Measurements from ENCODE around the gene SRSF11.

Gene SRSF11

GRCh38 chr1:70228670-70229069, 7.5 kb downstream of the SRSF11 start:
- no CpG with 5 or more reads among the region's 2 CpGs for WGBS (ENCODE audit: extremely low coverage, insufficient coverage, insufficient read length)
- Histone ChIP-seq H4K8ac (ENCODE audit: low read depth, low read length) (no peak overlapping the region), H2BK120ac (ENCODE audit: insufficient read depth, low read length, poor library complexity) (no peak overlapping the region), H3K9me3 (ENCODE audit: insufficient read depth, low read depth, low read length) (no peaks in the 10 kb centered on the region), H2BK5ac (ENCODE audit: low read depth, low read length, poor library complexity) (no peak overlapping the region), H3K14ac (ENCODE audit: low read length) (no peak overlapping the region), H3K36me3 (ENCODE audit: control insufficient read depth in 1 of 2, insufficient read depth in 2 of 2, low read length in 2 of 2) (peaks cover 6 to 16% of the 10 kb centered on the region in 2 experiments), H3K4me3 (ENCODE audit: low read depth, low read length) (no peak overlapping the region), H2BK12ac (ENCODE audit: low read length) (no peak overlapping the region), H3K23ac (ENCODE audit: low read length) (no peak overlapping the region), H4K12ac (ENCODE audit: low read depth, low read length) (no peak overlapping the region), H3K4ac (ENCODE audit: low read depth, low read length) (no peak overlapping the region), H3K79me1 (ENCODE audit: low read length) (no peaks in the 10 kb centered on the region), H3K18ac (ENCODE audit: low read length) (no peak overlapping the region), H2AK5ac (ENCODE audit: low read length) (no peak overlapping the region), H3K79me2 (ENCODE audit: control insufficient read depth, insufficient read depth, low read length, poor library complexity) (no peaks in the 10 kb centered on the region), H3K4me1 (ENCODE audit: control insufficient read depth in 1 of 2, insufficient read depth in 2 of 2, low read length in 2 of 2) (no peaks in the 10 kb centered on the region), H3K4me2 (ENCODE audit: low read length) (no peak overlapping the region), H2AFZ (ENCODE audit: insufficient read depth, low read length, poor library complexity) (no peak overlapping the region), H3K27ac (ENCODE audit: low read depth, low read length) (no peak overlapping the region), H4K91ac (ENCODE audit: low read depth, low read length) (no peak overlapping the region), H3K27me3 (ENCODE audit: insufficient read depth, low read length) (no peaks in the 10 kb centered on the region), H3K9ac (ENCODE audit: low read length) (no peak overlapping the region)
- no peak for DNase-seq

- Histone ChIP-seq H3K36me3 (ENCODE audit: control insufficient read depth in 1 of 2, insufficient read depth in 2 of 2, low read length in 2 of 2) (peaks cover 11 to 23% of the 10 kb centered on the region in 2 experiments), H2BK5ac (ENCODE audit: low read depth, low read length, poor library complexity) (no peak overlapping the region), H3K14ac (ENCODE audit: low read length) (no peak overlapping the region), H3K9ac (ENCODE audit: low read length) (no peak overlapping the region), H3K79me2 (ENCODE audit: control insufficient read depth, insufficient read depth, low read length, poor library complexity) (no peaks in the 10 kb centered on the region), H3K4ac (ENCODE audit: low read depth, low read length) (no peak overlapping the region), H4K8ac (ENCODE audit: low read depth, low read length) (no peak overlapping the region), H3K23ac (ENCODE audit: low read length) (no peak overlapping the region), H3K4me3 (ENCODE audit: low read depth, low read length) (no peak overlapping the region), H2AFZ (ENCODE audit: insufficient read depth, low read length, poor library complexity) (no peak overlapping the region), H3K4me2 (ENCODE audit: low read length) (no peak overlapping the region), H4K91ac (ENCODE audit: low read depth, low read length) (no peak overlapping the region), H4K12ac (ENCODE audit: low read depth, low read length) (no peak overlapping the region), H2BK12ac (ENCODE audit: low read length) (no peak overlapping the region), H3K9me3 (ENCODE audit: insufficient read depth, low read depth, low read length) (no peaks in the 10 kb centered on the region), H2BK120ac (ENCODE audit: insufficient read depth, low read length, poor library complexity) (no peak overlapping the region), H2AK5ac (ENCODE audit: low read length) (no peak overlapping the region), H3K4me1 (ENCODE audit: control insufficient read depth in 1 of 2, insufficient read depth in 2 of 2, low read length in 2 of 2) (no peaks in the 10 kb centered on the region), H3K27me3 (ENCODE audit: insufficient read depth, low read length) (no peaks in the 10 kb centered on the region), H3K18ac (ENCODE audit: low read length) (no peak overlapping the region), H3K27ac (ENCODE audit: low read depth, low read length) (no peak overlapping the region), H3K79me1 (ENCODE audit: low read length) (no peaks in the 10 kb centered on the region)
- no peak for DNase-seq
- no CpG with 5 or more reads among the region's 4 CpGs for WGBS (ENCODE audit: extremely low coverage, insufficient coverage, insufficient read length)
Measured at GRCh38 chr1:70231475-70231874, 10.3 kb downstream of the SRSF11 start.

GRCh38 chr1:70234733-70235132, 13.6 kb downstream of the SRSF11 start:
- Histone ChIP-seq H4K12ac (ENCODE audit: low read depth, low read length) (no peak overlapping the region), H3K79me1 (ENCODE audit: low read length) (no peaks in the 10 kb centered on the region), H3K9ac (ENCODE audit: low read length) (no peak overlapping the region), H2AK5ac (ENCODE audit: low read length) (no peak overlapping the region), H3K4me3 (ENCODE audit: low read depth, low read length) (no peak overlapping the region), H3K18ac (ENCODE audit: low read length) (no peak overlapping the region), H3K27me3 (ENCODE audit: insufficient read depth, low read length) (no peaks in the 10 kb centered on the region), H3K27ac (ENCODE audit: low read depth, low read length) (no peak overlapping the region), H4K8ac (ENCODE audit: low read depth, low read length) (no peak overlapping the region), H3K4ac (ENCODE audit: low read depth, low read length) (no peak overlapping the region), H3K79me2 (ENCODE audit: control insufficient read depth, insufficient read depth, low read length, poor library complexity) (no peaks in the 10 kb centered on the region), H3K4me2 (ENCODE audit: low read length) (no peak overlapping the region), H3K14ac (ENCODE audit: low read length) (no peak overlapping the region), H3K9me3 (ENCODE audit: insufficient read depth, low read depth, low read length) (no peaks in the 10 kb centered on the region), H2AFZ (ENCODE audit: insufficient read depth, low read length, poor library complexity) (no peak overlapping the region), H3K36me3 (ENCODE audit: control insufficient read depth in 1 of 2, insufficient read depth in 2 of 2, low read length in 2 of 2) (peaks cover 19 to 32% of the 10 kb centered on the region in 2 experiments), H2BK5ac (ENCODE audit: low read depth, low read length, poor library complexity) (no peak overlapping the region), H2BK120ac (ENCODE audit: insufficient read depth, low read length, poor library complexity) (no peak overlapping the region), H3K4me1 (ENCODE audit: control insufficient read depth in 1 of 2, insufficient read depth in 2 of 2, low read length in 2 of 2) (no peaks in the 10 kb centered on the region), H2BK12ac (ENCODE audit: low read length) (no peak overlapping the region), H4K91ac (ENCODE audit: low read depth, low read length) (no peak overlapping the region), H3K23ac (ENCODE audit: low read length) (no peak overlapping the region)
- no peak for DNase-seq

- Histone ChIP-seq H2BK120ac (ENCODE audit: insufficient read depth, low read length, poor library complexity) (no peak overlapping the region), H3K4me3 (ENCODE audit: low read depth, low read length) (no peak overlapping the region), H2AFZ (ENCODE audit: insufficient read depth, low read length, poor library complexity) (no peak overlapping the region), H3K14ac (ENCODE audit: low read length) (no peak overlapping the region), H2BK12ac (ENCODE audit: low read length) (no peak overlapping the region), H4K12ac (ENCODE audit: low read depth, low read length) (no peak overlapping the region), H3K36me3 (ENCODE audit: control insufficient read depth in 1 of 2, insufficient read depth in 2 of 2, low read length in 2 of 2) (peaks cover 30 to 41% of the 10 kb centered on the region in 2 experiments), H3K23ac (ENCODE audit: low read length) (no peak overlapping the region), H2AK5ac (ENCODE audit: low read length) (no peak overlapping the region), H3K79me2 (ENCODE audit: control insufficient read depth, insufficient read depth, low read length, poor library complexity) (no peaks in the 10 kb centered on the region), H3K9ac (ENCODE audit: low read length) (no peak overlapping the region), H3K18ac (ENCODE audit: low read length) (no peak overlapping the region), H3K27ac (ENCODE audit: low read depth, low read length) (no peak overlapping the region), H3K79me1 (ENCODE audit: low read length) (no peaks in the 10 kb centered on the region), H3K4me1 (ENCODE audit: control insufficient read depth in 1 of 2, insufficient read depth in 2 of 2, low read length in 2 of 2) (no peaks in the 10 kb centered on the region), H3K4me2 (ENCODE audit: low read length) (no peak overlapping the region), H4K8ac (ENCODE audit: low read depth, low read length) (no peak overlapping the region), H4K91ac (ENCODE audit: low read depth, low read length) (no peak overlapping the region), H2BK5ac (ENCODE audit: low read depth, low read length, poor library complexity) (no peak overlapping the region), H3K9me3 (ENCODE audit: insufficient read depth, low read depth, low read length) (no peaks in the 10 kb centered on the region), H3K27me3 (ENCODE audit: insufficient read depth, low read length) (no peaks in the 10 kb centered on the region), H3K4ac (ENCODE audit: low read depth, low read length) (no peak overlapping the region)
- no peak for DNase-seq
Measured at GRCh38 chr1:70239940-70240339, 18.8 kb downstream of the SRSF11 start.

GRCh38 chr1:70247122-70247521, 25.9 kb downstream of the SRSF11 start:
- no peak for DNase-seq
- no peak overlapping the region for H3K23ac ChIP-seq (ENCODE audit: low read length)
- H3K14ac ChIP-seq (ENCODE audit: low read length) = no peak overlapping the region
- no peak overlapping the region for H4K91ac ChIP-seq (ENCODE audit: low read depth, low read length)
- H2AK5ac ChIP-seq (ENCODE audit: low read length) = no peak overlapping the region
- no peaks in the 10 kb centered on the region for H3K9me3 ChIP-seq (ENCODE audit: insufficient read depth, low read depth, low read length)
- H3K36me3 ChIP-seq (ENCODE audit: control insufficient read depth in 1 of 2, insufficient read depth in 2 of 2, low read length in 2 of 2) = peaks cover 13 to 23% of the 10 kb centered on the region in 2 experiments
- no peak overlapping the region for H3K4me3 ChIP-seq (ENCODE audit: low read depth, low read length)
- no peaks in the 10 kb centered on the region for H3K79me2 ChIP-seq (ENCODE audit: control insufficient read depth, insufficient read depth, low read length, poor library complexity)
- H3K4ac ChIP-seq (ENCODE audit: low read depth, low read length) = no peak overlapping the region
- no peak overlapping the region for H3K18ac ChIP-seq (ENCODE audit: low read length)
- no peak overlapping the region for H2BK5ac ChIP-seq (ENCODE audit: low read depth, low read length, poor library complexity)
- H4K12ac ChIP-seq (ENCODE audit: low read depth, low read length) = no peak overlapping the region
- H4K8ac ChIP-seq (ENCODE audit: low read depth, low read length) = no peak overlapping the region
- no peaks in the 10 kb centered on the region for H3K79me1 ChIP-seq (ENCODE audit: low read length)
- no peak overlapping the region for H3K9ac ChIP-seq (ENCODE audit: low read length)
- H3K4me1 ChIP-seq (ENCODE audit: control insufficient read depth in 1 of 2, insufficient read depth in 2 of 2, low read length in 2 of 2) = no peaks in the 10 kb centered on the region
- H2AFZ ChIP-seq (ENCODE audit: insufficient read depth, low read length, poor library complexity) = no peak overlapping the region
- no peak overlapping the region for H3K4me2 ChIP-seq (ENCODE audit: low read length)
- no peak overlapping the region for H2BK120ac ChIP-seq (ENCODE audit: insufficient read depth, low read length, poor library complexity)
- no peaks in the 10 kb centered on the region for H3K27me3 ChIP-seq (ENCODE audit: insufficient read depth, low read length)
- no peak overlapping the region for H2BK12ac ChIP-seq (ENCODE audit: low read length)
- no peak overlapping the region for H3K27ac ChIP-seq (ENCODE audit: low read depth, low read length)

Measured in trophoblast cell (in vitro differentiated cells and primary cell).